MV-4-11 (cell line): ENCODE results near the gene CPNE7.

ENCODE experiments used
- DNase-seq: peaks from one replicate; lab custom pipeline; 2025; lab: John Stamatoyannopoulos, UW

The CPNE7 gene

GRCh38 chr16:89575247-89576152 is at the start of gene CPNE7:
TSS of gene CPNE7 (plus strand) at chr16:89575758. CDS start at chr16:89575898, 140 bp downstream.
- DNase-seq: no peak

- DNase-seq: no peak
Measured at GRCh38 chr16:89529097-89529496, 46.5 kb upstream of the CPNE7 start.

GRCh38 chr16:89530401-89531381 is 44.9 kb upstream of the CPNE7 start:
- no peak for DNase-seq

DNA sequence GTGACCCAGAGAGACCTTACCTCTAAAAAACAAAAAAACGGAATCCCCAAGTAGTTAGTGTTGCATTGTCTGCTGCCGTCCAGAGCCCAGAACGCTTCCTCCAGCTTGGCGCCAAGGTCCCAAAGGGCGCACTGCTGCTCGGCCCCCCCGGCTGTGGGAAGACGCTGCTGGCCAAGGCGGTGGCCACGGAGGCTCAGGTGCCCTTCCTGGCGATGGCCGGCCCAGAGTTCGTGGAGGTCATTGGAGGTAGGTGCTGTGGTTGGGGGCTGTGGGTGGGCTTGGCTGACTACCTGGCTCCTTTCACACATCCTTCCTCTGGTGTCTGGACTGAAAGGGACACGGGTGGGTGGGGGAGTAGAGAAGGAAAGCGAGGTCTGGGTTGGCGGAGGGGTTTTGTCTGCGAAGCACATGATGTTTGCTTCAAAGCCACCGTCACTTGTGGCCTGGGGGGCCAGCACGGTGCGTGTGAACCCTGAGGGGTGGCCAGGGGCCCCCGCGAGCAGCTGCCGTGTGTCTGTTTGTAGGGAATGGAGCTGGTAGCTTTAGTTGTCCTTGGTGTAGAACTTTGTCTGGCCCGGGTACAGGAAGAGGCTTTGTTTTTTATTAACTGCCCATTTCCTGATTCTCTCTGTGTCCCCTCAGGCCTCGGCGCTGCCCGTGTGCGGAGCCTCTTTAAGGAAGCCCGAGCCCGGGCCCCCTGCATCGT is 43.6 kb upstream of the CPNE7 start:
- DNase-seq: no peak

DNA sequence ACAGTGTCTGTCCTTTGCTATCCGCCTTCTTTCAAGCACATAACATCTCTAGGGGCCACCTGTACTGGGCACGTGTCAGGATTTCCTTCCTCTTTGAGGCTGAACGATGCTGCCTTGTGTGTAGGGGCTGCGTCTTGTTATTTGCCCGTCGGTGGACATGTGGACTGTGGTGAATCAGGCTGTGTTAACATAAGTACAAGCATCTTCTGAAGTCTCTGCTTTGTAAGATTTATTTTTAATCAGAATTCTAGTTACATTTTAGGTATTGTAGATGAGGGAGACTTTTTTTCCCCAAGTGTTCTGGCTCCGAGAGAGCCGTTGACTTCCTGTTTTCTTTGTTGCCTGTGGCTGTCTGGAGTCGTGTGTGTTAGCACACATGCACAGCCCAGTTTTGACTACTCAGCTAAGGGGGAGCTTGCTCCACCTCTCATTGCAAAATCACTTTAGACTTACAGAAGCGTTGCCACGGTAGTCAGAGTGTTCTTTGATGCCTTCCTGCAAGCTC is 41.3 kb upstream of the CPNE7 start:
- DNase-seq: peak; percentile 97

DNA sequence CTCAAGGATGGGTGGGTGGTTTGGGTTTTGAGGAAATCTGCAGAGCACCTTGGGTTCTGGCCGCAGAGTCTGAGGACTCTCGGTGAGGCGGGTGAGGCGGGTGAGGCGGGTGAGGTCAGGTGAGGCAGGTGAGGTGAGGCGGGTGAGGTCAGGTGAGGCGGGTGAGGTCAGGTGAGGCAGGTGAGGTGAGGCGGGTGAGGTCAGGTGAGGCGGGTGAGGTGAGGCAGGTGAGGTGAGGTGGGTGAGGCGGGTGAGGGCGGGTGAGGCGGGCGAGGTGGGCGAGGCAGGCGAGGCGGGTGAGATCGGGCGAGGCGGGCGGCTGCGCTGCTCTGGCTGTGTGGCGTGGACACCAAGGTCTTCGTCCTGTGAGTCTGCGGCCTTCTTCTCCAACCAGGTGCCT is 39.2 kb upstream of the CPNE7 start:
- DNase-seq: no peak

GRCh38 chr16:89536886-89537548 is 38.5 kb upstream of the CPNE7 start:
- DNase-seq: no peak

DNA sequence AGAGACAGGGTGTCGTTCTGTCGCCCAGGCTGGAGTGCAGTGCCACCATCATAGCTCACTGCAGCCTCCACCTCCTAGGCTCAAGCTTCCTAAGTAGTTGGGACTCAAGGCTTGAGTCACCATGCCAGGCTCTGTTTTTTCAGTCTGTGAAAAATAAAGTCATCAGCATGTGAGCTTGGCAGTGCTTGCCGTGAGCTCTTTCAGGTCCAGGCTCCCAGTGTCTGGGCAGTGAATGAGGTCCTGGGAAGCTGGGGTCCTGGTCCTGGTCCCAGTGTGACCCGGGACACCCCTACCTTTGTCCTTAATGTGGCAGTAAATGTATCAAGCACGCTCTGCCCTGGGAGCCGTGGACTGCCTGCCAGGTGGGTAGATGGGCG is 38.0 kb upstream of the CPNE7 start:
- DNase-seq: no peak

GRCh38 chr16:89538286-89538685 is 37.3 kb upstream of the CPNE7 start:
- DNase-seq: no peak

DNA sequence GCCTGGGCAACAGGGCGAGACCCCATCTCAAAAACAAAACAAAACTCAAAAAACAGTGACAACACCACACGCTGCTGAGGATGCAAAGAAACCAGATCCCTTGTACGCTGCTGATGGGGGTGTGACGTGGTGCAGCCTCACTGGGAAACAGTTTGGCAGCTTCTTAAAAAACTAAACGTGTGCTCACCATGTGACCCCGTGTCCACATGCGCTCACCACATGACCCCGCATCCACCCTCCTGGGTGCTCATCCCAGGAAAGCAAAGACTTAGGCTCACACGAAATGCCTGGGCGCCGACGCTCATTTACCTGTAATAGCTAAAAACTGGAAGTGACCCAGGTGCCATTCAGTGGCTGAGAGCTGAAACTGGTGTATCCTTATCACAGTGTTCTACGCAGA is 35.0 kb upstream of the CPNE7 start:
- no peak for DNase-seq

DNA sequence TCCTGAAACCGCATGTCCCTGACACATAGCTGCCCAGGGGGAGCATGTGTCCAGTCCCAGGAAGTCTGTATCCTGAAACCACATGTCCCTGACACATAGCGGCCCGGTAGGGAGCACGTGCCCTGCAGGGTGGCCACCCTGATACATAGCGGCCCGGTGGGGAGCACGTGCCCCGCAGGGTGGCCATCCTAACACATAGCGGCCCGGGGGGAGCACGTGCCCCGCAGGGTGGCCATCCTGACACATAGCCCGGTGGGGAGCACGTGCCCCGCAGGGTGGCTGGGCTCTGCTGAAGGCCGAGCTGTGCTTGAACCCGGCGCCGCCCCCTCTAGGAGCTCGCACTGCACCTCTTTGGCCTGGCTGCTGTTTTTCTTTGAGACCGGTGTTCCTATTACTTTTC is 33.8 kb upstream of the CPNE7 start:
- no peak for DNase-seq

- no peak for DNase-seq
Measured at GRCh38 chr16:89544113-89544512, 31.4 kb upstream of the CPNE7 start.

DNA sequence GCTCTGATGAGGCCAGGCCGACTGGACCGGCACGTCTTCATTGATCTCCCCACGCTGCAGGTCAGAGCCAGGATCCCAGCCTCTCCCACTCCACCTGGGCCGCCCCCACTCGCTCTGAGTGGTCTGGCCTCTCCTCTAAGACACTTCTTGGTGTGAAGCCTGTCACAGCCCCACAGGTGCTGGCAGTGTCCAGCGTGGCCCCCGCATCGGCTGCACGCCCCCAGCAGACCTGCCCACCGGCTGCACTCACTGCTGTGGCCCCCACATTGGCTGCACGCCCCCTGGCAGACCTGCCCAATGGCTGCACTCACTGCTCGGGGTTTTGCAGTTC is 30.9 kb upstream of the CPNE7 start:
- no peak for DNase-seq

DNA sequence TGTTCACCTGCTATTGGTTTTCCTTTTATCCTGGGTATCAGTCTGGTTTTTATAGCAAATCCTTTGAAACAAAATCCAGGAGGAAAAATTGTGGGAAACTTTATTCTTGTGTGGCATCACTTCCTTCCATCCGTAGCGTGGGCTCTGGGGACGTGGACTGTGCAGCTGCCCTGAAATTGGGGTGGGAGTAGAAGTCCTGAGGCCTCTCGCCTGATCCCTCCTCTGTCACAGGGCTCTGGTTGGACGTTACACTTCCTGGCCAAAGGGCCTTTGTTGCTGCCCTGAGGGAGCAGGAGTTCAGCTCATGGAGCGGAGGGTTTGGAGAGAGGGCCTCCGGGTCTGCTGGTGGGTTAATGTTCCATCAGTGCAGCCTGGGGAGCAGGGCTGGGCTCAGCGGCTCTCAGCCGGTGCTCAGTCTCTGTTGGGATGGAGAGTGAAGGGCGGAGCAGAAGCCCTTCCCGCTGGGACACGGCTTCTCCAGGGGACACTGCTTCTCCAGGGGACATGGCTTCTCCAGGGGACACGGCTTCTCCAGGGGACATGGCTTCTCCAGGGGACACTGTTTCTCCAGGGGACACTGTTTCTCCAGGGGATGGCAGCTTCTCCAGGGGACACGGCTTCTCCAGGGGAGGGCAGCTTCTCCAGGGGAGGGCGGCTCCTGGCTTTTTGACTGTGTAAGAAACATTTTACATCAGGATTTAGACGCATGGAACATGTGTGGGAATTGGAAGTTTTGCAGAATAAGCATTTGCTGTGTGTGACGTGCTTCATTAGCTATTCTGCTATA is 30.3 kb upstream of the CPNE7 start:
- DNase-seq: no peak

- DNase-seq: no peak
Measured at GRCh38 chr16:89545831-89546574, 29.6 kb upstream of the CPNE7 start.

GRCh38 chr16:89546781-89547180 is 28.8 kb upstream of the CPNE7 start:
- no peak for DNase-seq

DNA sequence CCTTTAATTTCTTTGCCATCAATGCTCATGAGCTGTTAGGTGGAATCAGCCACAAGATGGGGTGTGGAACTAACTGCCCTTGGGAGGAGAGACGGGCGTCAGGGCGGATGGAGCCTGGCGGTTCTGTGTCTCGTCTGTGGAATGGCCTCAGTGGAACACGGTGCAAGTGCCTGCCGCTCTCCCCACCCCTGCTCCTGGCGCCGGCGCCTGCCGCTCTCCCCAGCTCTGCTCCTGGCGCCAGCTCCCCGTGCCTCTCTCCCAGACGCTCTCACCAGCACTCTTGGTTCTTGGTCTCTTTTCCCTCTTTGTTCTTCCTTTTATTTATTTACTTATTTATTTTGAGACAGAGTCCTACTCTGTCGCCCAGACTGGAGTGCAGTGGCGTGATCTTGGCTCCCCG is 28.3 kb upstream of the CPNE7 start:
- DNase-seq: no peak

DNA sequence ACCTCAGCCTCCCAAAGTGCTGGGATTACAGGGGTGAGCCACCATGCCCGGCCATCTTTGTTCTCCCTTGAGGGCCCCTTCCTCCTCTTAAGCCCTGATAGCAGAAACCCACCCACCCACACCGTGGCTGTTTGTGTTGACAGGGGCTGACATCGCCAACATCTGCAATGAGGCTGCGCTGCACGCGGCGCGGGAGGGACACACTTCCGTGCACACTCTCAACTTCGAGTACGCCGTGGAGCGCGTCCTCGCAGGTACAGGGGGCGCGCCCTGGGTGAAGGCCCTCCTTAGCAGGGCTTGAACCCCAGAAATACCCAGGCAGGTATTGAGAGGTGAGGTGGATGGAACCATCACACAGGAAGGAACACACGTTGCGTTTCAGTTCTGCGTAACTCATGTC is 27.7 kb upstream of the CPNE7 start:
- DNase-seq: no peak

DNA sequence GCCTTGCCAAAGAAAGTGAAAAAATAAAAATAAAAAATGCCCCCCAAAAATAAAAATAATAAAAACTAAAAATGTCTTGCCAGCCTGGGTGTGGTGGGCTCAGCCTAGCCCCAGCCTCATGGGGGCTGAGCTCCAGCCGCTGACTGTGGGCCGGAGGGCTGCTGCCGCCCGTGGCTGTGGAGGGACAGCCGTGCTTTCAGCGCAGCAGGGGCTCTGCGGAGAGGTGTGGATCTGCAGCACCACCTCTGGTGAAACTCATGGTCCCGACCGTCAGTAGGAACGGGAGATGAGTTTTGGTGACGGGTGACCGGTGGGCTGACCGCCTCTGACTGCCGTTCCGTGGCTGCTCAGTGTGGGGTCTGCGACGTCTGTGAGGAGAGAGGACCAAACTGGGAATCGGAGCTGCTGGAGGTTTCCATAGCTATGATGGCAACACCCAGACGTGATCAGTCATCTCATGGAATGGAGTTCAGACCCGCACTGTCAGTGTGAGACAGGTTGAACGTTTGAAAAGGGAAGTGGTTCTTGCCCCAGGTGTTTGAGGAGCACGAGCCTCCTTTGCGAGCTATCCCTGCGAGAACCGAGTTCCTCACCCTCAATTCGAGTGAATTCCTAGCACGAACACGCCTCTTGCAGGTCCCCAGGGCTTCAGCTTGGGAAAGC is 27.1 kb upstream of the CPNE7 start:
- no peak for DNase-seq
